GM18951 (cell line): ENCODE data around the gene P2RX2.
"Not testable (repeated sequence)": the region's sequence is repeated elsewhere in the genome, so short reads cannot be mapped to it uniquely, and the experiment has no call there.

Experiments used
- POLR2A ChIP-seq: IDR thresholded peaks from 4 replicates; pipeline ENCODE4 v1.6.1; 2011; ENCODE audit warnings: mild to moderate bottlenecking; ENCODE audit not compliant: insufficient read length, insufficient read depth; ENCODE audit errors: extremely low read depth
- in situ Hi-C: fragments of 300-500 bp; cut with MboI; formaldehyde crosslinking; loops from one replicate; pipeline ENCODE4 v1.12.0; 2022; ENCODE audit warnings: low sequenced_read_pairs, mixed read lengths, inconsistent platforms; ENCODE audit not compliant: unreplicated experiment

The P2RX2 gene

DNA sequence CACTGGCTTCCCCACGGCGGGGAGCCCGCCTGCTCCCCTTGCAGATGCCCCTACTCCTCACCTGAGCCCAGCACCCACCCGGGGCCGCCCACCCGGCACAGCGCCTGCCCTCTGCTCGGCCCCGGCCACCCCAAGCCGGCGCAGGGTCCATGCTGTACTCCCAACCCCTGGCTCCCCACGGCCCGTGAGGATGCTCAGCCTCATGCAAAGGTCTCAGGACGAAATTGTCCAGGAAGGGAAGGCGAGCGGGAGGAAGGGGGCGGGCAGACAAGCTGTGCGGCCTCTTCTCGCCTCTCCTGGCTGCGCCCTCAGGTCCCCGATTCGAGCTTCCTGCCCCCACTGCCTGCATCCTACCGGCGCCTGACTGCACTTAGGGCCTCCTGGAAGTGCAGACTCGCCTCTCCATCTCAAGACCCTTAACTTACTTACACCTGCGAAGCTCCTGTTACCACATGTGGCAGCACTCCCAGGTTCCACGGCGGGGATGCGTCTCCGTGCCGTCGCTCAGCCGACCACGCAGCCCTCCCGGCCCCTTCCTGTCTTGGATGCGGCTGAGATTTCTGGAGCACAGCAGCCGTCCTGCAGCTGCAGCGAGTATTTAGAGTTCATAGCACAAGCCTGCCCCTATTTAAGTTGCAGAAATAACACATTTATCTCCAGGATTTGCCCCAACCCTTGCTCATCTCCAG lies 26.1 kb upstream of the P2RX2 start:
- no peak for TF ChIP-seq POLR2A
- in situ Hi-C loops, result no loop called here

DNA sequence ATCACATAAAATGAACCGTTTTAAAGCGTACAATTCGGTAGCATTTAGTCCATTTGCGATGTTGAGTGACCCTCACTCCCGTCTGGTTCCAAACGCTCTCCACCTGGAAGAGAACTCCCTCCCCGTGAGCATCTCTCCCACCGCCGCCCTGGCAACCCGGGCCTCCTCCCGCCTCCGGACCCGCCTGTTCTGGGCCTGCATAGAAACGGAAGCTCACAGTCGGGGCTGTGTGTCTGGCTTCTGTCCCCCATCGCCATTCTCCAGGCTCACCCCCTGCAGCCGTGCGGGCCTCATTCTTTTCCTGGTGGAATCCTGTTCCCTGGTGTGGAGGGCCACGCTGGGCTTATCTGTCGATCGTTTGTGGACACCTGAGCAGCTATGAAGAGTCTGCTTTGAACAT lies 25.5 kb upstream of the P2RX2 start:
- in situ Hi-C loops, result no loop called here
- no peak for TF ChIP-seq POLR2A

DNA sequence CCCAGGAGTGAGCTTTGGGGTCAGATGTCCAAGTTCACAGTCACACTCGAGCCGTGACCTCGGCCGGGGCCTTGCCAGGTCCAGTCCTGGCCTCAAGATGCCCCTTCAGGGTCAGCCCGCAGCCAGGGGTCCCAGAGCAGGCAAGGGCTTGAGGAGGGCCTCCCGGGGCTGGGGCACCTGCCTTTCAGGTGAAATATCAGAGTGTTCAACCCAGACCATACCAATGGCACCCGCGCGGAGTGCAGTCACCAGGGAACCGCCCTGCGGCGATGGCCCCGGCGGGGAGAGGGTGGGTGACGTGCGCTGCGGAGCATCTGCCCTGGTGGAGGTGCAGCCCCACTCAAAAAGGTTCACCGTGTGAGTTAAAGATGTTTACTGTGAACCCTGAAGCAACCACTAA lies 25.1 kb upstream of the P2RX2 start:
- TF ChIP-seq POLR2A, result no peak
- in situ Hi-C loops, result no loop called here

DNA sequence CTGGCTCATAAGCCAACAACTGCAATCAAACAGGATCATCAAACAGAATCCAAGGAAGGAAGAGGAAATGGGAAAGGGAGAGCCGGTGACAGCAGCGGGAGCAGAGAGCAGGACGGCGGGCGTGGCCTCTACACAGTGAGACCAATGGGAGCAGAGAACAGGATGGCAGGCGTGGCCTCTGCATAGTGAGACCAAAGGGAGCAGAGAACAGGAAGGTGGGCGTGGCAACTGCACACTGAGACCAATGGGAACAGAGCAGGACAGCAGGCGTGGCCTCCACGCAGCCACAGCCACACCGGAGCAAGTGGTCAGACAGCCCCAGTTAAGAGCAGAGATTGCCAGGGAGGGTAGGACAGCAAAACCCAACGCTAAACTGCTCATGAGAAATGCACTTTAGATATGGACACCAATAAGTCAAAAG lies 24.6 kb upstream of the P2RX2 start:
- TF ChIP-seq POLR2A, result no peak
- in situ Hi-C loops, result no loop called here

DNA sequence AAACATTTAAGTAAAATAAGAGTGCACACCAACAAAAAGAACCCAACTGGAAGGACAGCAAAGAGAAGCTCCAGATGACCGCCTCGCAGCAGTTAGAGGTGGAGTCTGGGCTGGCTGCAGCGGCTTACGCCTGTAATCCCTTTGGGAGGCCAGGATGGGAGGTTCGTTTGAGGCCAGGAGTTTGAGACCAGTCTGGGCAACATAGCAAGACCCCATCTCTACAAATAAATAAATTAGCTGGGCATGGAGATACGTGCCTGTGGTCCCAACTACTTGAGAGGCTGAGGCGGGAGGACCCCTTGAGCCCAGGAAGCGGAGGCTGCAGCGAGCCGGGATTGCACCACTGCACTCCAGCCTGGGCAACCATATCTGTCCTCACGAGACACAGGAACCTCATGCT lies 23.4 kb upstream of the P2RX2 start:
- in situ Hi-C loops, result no loop called here
- no peak for TF ChIP-seq POLR2A

DNA sequence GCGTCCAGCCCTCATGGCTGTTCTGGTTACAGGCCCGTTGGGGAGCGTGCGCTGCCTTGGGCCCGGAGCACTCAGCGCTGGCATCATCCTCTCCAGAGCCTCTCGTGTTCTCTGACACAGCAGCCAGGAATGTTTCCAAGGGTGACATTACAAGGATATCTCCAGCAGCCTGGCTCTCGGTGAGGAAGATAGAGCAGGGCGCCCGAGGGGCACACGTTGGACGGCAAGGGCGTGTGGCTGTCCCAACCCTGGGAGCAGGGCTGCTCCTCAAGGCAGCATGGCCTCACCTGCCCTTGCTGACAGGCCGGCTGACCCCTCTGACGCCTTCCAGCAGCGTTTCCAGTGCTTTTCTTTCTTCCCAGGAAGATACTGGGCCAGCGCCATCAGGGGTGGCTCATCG lies 22.6 kb upstream of the P2RX2 start:
- in situ Hi-C loops, result no loop called here

DNA sequence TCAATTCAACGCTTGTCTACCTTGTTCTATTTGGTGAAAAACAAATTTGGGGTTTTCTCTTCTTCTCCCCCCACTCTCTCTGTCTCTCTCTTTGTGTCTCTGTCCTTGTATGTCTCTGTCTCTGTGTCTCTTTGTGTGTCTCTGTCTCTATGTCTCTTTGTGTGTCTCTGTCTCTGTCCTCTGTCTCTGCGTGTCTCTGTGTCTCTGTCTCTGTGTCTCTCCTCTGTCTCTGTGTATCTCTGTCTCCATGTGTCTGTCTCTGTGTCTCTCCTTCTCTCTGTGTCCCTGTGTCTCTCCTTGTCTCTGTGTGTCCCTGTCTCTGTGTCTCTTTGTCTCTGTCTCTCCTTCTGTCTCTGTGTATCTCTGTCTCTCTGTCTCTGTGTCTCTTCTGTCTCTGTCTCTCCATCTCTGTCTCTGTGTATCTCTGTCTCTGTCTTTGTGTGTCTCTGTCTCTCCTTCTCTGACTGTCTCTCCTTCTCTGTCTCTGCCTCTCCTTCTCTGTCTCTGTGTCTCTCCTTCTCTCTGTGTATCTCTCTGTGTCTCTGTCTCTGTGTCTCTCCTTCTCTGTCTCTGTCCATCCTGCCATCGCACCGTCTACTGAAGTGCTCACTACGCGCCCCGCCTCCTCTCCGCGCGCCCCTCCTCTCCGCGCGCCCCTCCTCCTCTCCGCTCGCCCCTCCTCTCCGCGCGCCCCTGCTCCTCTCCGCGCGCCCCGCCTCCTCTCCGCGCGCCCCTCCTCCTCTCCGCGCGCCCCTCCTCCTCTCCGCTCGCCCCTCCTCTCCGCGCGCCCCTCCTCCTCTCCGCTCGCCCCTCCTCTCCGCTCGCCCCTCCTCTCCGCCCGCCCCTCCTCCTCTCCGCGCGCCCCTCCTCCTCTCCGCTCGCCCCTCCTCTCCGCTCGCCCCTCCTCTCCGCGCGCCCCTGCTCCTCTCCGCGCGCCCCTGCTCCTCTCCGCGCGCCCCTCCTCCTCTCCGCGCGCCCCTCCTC lies 21.0 kb upstream of the P2RX2 start:
- no peak for TF ChIP-seq POLR2A
- in situ Hi-C loops, result no loop called here

More for the DNA sequence above, 22.6 kb upstream of the P2RX2 start:
- no peak for TF ChIP-seq POLR2A

DNA sequence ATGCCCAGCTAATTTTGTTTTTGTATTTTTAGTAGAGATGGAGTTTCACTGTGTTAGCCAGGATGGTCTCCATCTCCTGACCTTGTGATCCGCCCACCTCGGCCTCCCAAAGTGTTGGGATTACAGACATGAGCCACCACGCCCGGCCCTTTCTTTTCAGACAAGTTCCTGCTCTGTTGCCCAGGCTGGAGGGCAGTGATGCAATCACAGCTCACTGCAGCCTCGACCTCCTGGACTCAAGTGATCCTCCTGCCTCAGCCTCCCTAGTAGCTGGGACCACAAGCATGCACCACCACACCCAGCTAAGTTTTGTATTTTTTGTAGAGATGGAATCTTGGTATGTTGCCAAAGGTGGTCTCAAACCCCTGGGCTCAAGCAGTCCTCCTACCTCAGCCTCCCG lies 19.1 kb upstream of the P2RX2 start:
- in situ Hi-C loops, result not testable (repeated sequence)

DNA sequence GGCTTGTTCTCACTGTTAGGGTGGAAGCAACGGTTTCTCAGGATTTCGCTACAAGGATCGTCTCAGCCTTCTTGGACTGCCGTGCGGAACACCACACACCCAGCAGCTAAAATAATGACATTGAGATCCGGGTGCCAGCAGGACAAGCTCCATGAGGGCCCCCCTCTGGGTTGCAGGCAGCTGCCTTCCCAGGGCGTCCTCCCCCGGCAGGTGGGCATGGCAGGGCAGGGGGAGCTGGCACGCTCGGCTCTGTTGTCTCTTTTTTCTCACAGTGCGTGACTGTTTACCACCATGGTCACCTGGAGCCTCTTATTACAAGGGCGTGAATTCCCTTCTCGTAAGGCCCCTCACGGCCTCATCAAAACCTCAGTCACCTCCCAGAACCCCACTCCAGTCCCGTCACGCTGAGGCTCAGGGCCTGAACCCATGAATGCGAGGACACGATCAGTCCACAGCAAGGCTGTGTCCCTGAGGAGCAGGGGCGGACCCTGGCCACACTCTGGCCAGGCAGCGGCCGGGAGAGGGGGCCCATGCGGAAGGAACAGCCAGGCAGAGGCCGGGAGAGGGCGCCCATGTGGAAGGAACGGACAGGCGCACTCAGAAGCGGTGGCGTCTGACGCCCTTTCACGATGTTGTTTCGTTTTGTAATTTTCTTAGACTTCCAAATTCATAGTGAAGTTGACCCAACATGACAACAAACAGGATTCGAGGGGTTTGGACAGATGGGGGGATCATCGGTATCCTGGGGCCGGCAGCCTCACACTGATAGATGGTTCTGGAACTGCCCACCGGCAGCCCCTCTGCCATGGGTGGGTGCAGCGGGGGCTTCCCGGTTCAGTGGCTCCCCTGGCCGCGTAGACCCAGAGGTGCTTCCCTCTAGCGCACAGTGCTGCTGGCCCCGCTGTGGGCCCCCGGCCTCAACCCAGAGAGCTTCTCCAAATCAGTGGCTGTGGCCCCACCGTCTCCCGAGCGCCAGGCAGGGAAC lies 18.2 kb upstream of the P2RX2 start:
- TF ChIP-seq POLR2A, result no peak
- in situ Hi-C loops, result no loop called here

DNA sequence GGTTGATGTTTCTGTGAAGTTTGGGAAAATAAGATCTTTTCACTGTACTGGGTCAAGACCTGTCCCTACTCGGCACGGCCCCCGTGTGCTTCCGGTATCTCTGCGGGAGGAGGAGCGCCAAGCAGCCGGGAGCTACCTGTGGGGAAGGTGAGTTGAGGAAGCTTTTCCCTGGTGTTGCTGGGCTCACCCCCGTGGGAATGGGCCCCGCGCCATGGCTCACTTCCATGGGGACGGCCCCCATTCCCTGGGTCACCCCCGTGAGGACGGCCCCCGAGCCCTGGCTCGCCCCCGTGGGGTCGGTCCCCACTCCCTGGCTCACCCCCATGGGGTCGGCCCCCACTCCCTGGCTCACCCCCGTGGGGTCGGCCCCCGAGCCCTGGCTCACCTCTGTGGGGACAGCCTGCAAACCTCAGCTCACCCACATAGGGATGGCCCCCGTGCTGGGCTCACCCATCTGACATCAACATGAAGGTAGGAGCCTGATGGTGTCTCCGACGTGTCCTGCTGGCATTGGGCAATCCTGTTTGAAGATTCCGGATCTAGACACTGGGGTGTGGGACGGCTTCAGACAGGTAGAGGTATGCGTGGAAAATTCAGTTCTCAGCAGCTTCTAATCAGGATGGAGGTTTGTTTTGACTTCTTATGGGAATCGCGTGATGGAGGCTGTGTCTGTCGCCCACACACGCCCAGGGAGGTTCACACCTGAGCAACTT lies 17.2 kb upstream of the P2RX2 start:
- in situ Hi-C loops, result no loop called here
- TF ChIP-seq POLR2A, result no peak

DNA sequence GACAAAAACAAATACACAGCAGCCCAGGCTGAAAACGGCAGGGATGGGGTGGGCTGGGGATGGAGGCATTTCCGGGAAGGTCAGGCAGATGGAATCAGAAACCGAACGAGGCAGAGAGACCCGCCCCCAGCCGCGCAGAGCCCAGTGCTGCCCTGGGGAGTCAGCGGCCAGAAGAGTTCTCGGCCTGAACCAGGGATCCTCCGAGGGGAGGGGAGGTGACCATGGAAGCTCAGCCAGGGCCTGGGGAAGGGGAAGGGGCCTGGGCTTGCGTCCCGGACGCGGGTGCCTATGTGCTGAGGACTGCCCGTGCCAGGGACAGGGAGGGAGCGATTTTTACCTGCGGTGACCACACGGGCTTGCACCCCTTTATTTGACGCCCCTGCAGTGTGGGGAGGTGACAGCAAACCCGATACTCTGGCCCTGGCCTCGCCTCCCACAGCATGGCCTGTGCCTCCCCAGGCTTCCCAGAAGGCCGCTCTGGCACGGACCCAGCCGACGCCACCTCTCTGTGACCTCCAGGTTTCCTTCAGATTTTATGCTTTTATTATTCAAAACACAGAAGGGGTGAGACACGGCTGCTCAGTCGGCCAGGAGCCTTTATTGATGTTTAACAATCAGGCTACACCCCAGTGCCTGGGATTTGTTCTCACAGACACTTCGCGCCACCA lies 15.9 kb upstream of the P2RX2 start:
- in situ Hi-C loops, result no loop called here
- TF ChIP-seq POLR2A, result no peak
